CD4-positive, alpha-beta T cell treated with Interleukin-6 for 4 hours (primary cell): ENCODE measurements around the gene FBN1.

Experiments
- DNase-seq: peaks from one replicate; pipeline ENCODE4 v3.0.0-alpha.2; 2020; ENCODE audit warnings: mixed read lengths

FBN1 gene

DNA sequence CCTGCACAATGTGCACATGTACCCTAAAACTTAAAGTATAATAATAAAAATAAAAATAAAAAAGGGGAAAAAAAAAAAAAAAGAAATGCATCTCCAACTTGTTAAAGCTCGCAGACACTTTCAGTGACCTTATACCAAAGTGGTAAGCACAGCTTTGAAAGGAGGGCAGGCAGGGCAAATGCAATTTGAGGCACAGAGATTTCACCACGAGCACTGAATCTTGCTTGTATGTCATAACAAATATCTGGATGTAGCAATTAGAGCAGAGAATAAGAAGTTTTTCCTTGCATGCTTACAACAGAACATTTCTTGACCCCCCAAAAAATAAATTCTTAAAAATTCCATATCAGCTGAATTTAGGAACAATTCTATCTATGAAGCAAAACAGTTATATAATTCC, 66.5 kb downstream of the FBN1 start:
- no peak for DNase-seq

DNA sequence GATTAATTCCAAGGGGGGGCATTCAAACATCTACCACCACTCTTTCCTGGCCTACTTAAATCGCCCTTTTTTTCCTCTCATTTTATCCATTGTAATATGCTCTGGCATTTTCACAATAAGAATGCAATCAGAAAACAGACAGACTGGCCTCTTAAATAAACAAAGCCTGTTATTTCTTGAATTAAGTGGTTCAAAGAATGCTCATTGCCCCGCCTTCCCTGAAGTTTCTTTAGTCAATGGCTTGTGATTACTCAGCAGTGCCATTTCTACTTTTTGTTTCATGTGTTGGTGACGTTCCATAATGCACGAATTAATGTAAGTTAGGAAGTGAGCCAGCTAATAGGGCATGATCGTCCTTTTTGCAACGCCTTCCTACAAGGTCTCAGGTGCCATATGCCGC, 68.0 kb downstream of the FBN1 start:
- no peak for DNase-seq

DNA sequence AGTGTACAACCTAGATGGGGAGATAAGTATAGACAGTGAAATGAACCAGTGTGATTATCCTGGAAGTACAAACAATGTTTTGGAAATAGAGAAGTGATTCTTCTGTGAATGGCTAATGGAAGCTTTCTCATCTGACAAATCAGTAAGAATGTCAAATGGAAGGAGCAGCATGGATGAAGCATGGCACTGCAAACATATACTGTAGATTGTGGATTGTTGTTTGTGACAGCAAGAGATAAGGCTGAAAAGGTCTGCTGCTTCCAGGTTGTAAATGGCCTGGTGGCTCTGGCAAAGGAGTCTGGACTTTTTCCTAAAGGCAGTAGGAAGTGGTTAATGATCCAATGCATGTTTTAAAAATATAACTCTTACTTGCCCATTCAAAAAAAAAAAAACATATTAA, 71.3 kb downstream of the FBN1 start:
- no peak for DNase-seq

DNA sequence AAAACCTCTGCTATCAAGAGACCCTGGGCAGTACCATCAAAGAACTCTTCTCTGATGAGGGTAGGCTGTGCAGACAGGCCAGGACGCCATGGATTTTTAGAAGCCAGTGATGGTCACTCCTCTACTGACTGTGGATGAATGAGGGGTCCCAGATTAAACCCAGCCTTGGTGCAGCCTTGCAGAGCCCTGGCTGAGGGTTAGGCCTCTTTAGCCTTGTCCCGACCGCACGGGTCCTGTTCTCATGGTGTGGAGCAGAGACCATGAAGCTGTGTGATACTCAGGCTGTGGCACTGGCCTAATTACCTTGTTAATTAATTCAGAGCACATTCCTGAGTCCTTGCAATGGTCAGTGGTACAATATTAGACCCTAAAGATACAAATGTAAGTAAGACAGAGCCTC, 71.7 kb downstream of the FBN1 start:
- no peak for DNase-seq

DNA sequence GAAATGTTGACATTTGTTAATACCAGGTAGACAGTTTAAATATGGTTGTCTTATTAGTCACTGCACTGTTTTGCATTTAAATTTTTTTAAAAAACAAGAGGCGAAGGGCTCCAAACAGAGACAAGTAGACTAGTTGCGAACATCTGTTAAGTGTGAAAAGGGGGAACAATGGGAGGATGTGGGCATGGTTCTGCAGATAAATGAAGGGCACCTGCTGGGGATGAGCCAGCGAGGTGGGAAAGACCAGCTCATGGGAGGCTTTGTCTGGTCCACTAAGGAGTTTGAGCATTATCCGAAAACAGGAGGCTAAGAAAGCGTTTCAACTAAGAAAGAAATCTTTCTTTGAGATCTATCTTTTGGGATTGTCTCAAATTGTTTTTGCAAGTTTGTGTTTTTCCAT, 72.7 kb downstream of the FBN1 start:
- no peak for DNase-seq

DNA sequence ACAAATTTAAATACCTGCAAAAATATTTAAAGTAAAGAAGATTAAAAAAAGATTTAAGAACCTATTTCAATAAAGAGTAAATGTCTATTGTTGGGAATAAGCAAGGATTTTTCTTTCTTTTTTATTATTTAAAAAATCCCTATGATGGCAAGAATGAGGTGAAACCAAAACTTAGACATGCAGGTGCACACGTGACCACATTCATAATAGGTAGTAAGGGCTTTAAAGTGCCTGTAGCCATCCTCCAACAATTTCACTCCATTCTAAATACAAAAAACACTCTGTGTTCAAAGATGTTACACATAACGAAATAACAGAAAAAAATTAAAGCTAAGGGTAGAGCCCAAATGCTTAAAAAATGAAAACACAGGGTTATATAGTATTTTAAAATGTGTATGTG, 74.0 kb downstream of the FBN1 start:
- DNase-seq = no peak

DNA sequence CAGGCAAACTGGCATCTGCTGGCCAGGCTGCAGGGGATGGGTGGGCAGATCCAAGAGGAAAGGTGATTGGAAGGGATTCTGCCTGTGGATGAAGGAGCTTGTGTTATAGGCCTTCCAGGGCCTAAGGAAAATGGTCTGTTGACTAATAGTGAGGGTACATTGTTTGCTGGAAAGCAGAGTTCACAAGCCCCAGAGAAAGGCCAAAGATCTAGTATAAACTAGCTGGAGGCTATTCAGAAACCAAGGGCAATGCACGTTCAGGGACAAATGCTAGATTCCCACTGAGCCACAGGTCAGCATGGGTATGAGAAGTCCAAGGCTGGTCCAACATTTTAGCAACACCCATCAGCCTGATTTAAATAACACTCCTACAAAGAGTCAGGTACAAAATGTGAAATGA, 74.7 kb downstream of the FBN1 start:
- DNase-seq = no peak

DNA sequence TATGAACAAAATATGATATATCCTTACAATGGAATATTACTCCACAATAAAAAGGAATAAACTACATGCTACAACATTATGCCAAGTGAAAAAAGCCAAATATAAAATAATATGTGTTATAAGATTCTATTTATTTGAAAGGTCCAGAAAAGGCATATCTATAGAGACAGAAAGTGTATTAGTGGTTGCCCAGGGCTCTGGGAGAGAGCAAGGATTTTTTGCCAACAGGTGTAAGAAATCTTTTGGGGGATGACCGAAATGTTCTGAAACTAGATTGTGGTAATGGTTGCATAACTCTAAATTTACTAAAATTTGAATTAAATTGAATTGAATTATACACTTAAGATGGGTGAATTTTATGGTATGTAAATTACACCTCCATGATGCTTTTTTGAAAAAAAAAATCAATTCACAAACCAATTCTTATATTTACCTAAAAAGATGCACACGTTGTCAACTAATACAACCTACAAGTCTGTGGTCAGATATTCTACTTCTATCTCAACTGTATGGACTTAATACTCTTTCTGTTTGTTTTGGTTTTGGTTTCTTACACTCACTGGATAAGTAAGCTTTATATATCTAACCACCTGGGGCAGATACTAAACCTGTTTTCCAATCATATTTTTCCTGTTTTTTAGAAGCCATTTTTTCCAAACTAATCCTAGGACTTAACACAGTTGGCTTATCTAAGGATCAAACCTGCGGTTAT, 75.8 kb downstream of the FBN1 start:
- no peak for DNase-seq

DNA sequence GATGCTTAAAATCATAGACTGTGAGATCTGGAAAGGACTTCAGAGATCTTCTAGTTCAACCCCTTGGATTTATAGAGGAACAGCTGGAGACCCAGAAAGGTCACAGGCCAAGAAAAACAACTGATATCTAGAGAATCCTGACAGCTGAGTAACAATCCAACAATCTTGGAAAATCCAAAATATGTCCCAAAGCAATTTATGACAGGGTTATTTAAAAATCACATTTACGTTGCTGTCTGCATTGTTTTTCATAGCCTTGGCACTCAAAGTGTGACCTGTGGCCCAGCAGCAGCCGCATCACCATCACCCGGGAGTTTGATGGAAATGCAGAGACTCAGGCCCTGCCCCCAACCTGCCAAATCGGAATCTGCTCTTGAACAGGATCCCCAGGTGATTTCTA, 78.8 kb downstream of the FBN1 start:
- no peak for DNase-seq

DNA sequence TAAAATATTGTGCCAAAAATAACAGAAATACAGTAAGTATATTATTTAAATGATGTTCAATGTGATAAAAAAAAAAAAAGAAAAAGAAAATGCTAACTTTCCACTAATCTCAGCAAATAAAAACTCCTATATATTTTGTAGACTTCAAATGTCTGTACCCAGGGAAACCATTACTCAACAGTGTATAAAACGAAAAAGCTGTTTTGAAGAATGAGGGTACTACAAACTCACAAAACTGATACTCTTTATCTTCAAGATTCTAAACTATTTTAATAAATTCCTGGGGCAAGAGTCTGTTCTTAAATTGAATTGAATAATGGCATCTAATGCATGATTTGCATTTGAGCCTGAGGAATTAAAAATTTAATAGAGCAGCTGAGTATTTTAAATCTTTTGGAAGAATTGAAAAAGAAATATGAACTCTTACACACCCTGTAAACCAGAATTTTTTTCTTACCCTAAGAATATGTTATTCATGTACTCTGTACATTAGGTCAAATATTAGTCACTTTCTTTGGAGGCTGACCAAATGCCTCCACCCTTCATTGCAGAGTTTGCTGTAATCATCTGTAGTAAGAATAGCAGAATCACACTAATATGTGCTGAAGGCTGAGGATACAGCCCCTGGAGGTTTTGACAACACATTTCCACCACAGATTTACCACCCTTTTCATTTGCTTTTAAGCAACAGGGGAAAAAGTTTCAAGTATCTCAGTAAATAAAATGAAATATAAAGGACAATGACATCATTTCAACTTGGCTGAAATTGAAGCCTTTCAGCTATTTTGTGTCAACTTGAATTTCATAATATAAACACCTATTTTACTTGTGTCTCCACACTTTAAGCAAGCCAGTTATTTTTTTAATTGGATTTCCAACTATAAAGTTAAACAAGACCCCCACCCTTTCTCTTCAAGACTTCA, 79.7 kb downstream of the FBN1 start:
- no peak for DNase-seq

DNA sequence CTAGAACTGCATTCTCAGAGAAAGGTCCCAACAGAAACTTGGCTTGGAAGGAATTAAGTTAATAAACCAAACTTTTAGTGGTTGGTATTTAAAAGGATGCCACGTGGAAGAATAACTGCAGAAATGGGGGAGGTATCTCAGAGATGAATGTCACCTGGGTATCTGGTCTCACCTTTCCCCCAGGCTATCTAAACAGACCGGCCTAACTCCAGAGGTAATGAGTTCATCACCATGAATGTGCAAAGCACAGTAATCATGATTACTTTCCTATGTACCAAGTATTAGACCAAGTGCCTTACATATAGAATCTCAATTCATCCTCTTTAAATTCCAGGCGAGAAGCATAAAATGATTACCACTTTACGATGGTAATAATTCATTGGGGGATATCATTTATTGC, 80.8 kb downstream of the FBN1 start:
- DNase-seq = no peak

DNA sequence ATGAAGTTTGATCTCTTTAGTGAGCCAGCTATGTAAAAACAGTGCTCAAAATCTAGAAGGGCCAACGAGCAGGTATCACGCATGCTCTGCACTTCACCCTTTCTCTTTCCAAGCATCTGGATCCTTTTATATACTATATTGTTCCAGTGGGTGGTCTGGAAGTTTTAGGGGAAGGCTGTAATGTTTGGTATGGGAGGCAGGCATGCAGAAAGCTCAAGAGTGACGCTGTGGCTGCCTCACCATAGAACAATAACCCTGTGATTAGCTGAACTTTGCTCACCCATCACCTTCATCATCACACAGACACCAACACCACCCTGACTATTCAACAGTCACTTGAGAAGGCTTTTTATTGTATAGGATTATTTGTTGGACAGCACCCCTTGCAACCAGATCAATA, 81.6 kb downstream of the FBN1 start:
- DNase-seq = no peak

DNA sequence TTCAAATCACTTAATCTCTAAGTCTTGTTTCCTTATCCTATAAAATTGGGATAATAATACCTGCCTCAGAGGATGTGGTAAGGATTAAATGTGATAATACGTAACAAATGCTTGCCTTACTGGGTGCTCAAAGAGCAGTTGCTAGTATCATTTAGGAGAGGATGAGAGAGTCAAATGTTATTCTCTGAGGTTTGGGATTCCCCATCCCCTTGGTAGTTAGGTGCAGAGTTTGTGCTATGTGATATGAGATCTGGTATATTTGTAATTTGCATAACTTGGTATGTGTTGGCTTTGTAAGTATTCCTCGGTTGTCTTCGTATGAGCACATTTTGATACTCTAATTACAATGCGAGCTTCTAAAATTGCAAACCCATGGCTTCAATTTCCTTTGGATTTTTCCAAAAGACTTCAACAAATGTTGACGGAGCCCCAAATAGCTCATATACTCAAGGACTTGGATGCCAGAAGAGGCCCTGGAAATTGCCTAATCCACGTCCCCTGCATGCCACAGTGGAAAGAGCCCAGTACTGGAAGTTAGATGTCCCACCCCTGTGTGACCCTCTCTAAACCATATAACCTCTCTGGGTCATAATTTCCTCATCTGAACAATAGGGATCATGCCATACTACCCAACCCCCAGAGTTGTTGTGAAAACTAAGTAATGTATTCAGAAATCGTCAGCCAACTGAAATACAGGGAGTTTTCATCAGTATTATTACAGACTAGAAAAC, 85.0 kb downstream of the FBN1 start:
- DNase-seq = no peak

DNA sequence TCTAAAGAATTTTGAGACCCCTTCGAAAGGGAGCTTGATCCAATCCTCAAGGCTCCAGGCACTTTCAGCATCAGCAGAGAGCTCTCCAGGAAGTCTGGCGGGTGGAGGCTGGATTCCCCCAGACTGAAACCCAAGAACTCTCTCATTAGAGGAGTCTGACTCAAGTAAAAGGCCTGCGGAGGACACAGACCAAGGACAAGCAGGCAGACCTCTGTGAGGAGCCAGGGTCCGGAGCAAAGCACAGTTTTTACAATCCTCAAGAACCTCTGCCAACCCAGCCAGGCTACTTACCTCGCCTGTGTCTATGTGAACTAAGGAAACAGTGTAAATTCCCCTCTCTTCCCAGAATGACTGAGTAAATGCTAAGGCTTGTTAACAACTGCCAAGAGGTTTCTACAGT, 86.2 kb downstream of the FBN1 start:
- no peak for DNase-seq

DNA sequence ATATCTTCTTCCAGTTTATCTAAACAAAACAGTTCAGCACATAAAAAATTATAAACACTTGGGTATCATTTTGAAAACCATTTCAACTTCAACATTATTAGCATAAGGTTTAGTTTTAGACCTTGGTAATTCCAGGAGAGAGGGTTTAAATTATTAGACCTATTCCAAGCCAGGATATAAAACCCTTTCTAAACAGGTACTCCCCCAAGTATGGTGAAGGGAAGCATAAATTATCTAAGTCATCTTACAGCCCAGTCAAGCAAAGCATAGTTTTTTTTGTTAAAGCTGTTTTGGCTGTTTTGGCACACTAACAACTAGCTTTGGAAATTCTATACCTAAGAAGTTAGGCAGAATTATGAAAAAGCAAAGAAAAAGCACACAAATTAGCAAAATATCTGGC, 87.3 kb downstream of the FBN1 start:
- DNase-seq = no peak

DNA sequence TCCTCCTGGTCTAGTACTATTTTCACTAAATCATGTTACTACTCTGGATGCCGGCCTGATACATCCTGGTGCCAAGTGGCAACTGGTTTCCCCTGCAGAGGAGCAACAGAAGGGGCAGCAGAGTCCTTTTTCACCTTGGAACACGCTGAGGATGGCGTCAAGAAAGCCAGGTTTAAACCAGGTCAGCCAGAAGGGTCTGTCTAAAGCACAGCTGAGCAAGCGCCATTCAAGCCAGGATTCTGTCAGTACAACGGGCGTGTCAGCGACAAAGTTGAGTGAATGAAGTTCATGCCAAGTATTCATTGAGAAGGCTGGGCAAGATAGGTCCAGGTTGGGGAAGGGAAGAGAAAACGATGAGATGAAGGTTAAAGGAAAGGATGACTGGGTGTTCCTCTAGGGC, 88.2 kb downstream of the FBN1 start:
- no peak for DNase-seq

DNA sequence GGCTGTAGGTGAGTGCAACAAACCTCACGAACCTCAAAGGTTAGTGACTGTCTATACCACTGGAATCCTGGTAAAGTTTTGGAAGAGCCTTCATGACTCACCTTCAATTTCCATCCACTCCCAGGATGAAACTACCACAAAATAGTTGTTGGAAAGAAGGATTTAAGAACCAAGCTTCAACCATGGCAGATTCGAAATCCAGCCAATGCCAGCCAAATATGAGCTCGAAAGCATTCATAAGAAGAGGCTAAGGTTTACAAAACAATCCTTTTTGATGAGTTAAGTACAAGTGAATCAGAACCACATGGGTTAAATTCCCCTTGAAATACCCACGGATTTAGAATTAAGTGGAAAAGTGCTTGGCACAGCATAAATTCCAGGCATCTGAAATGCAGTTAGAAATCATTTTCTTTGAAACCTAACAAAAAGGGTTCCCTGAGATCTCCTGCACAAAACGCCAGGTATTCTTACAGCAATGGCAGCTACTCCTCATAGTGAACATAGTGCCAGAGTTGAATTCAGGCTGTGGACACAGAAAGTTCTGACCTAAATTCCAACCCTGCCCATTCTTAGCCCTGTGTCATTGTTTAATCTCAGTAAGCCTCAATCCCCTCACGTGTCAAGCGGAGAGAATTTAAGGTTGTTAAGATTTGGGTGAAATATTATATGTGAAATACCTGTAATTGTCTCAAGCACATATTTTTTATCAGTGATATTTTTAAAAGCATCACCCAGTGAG, 89.2 kb downstream of the FBN1 start:
- DNase-seq = no peak

DNA sequence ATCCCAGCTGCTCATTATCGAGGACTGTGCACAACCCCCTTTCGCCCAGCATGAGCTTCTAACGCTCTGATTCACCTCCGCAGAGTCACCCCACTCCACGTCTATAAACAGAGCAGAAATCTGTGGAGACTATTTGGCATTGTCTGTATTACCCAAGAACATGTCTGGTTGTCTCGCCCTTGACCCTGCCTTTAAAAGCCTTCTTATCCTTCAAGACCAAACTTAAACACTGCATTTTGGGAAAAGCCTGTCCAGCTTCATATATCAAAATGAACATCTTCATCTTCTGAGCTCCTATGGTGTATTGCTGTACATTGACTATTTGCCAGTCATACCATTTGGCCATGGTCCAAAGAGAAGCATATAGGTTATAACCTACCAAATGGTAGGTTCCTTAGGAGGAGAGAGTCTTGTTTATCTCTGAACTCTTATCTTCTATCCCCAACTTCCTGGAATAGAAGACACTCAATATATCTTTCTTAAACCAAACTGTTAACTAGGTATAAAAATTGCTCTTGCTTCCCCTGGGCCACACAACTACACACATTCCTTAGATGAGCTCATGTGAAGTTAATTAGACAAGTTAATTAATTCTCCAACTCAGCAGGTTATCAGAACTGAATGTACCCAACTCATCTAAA, 90.1 kb downstream of the FBN1 start:
- no peak for DNase-seq

DNA sequence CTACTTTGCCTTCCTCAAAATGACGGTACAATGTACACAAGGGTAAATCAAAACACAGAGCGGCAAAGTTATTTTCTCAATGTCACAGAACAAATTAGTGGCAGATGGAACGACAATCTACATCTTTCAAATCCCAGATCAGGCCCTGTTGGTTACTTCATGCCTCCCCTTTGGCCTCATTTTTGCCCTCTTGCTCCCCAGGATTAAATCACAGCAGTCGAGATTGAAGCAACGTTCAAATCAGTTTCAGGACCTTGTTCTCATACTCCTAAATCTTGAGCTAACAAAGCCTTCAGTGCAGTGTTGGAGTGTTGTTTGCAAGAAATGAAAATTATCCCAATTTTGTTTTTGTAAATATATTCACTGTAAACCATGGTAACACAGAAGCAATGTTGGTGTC, 91.4 kb downstream of the FBN1 start:
- no peak for DNase-seq

DNA sequence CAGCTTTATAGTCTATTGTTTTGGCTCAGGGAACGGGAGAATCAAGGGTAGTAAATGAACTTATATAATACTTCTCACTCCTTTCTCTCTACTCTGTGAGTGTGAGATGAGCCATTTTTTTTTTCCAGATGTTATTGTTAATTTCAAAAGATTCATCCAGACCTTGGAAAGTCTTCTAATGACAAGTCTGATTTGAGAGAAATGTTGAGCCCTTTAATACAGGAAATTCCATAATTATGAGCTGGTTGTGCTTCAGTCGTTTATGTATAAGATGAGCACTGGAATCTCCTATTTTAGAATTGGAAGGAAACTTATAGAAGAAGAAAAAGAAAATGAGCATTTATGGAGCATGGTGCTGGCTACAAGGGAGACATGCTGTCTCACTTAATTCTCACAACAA, 92.0 kb downstream of the FBN1 start:
- no peak for DNase-seq

DNA sequence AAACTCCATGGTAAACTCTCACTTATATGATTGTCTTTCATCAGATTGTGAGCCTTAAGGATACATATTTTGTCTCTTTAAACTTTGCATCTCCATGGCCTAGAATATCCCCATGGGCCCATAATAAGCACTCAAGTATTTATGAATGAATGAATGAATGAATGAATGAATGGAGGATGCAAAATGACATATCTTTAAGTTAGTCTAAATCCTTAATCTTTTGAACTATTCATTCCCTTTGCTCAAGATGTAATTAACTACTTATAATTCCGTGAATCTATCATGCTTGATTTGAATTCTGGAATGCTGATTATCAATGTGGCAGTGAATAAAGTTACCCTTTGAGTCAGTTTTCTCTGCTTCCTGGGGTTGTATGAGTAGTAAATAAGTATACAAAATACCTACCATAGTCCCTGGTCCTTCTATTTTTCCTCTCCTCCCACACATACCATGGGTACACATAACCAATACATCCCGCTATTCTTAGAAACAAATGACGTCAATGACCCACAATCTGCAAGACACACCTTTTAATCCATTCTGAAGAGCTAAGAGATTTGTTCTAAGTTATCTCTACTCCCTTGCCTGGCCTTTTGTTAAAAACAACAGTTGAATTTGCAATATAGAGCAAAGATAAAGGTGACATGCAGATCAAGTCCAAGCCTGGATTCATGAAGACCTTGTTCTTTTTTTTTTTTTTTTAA, 94.5 kb downstream of the FBN1 start:
- no peak for DNase-seq

DNA sequence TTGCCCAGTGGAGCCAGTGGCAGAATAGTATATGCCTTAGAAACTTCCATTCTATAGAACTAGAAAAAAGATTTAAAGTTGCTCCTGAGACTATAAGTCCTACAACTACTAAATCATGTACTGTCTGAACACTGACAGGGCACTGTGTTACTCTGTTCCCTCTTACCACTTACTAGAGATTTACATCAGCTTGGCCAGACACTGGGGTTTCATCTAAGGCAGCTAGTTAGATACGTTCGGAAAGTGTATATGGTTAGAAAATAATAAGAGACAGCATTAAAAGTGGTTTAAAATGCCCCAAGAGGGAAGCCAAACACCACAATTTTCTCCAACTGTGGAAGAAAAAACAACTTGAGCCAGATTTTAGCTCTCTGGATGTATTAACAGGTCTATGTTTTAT, 97.1 kb downstream of the FBN1 start:
- no peak for DNase-seq
